ENCODE measurements around the gene ALKBH1.
"Not testable (repeated sequence)": the region's sequence is repeated elsewhere in the genome, so short reads cannot be mapped to it uniquely, and the experiment has no call there.

DNA sequence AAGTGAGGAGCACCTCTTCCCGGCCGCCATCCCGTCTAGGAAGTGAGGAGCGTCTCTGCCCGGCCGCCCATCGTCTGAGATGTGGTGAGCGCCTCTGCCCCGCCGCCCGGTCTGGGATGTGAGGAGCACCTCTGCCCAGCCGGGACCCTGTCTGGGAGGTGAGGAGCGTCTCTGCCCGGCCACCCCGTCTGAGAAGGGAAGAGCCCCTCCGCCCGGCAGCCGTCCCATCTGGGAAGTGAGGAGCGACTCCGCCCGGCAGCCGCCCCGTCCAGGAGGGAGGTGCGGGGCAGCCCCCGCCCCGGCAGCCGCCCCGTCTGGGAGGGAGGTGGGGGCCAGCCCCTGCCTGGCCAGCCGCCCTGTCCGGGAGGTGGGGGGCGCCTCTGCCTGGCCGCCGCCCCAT lies 39.6 kb upstream of the ALKBH1 start:
- TF ChIP-seq, protein P1, sequence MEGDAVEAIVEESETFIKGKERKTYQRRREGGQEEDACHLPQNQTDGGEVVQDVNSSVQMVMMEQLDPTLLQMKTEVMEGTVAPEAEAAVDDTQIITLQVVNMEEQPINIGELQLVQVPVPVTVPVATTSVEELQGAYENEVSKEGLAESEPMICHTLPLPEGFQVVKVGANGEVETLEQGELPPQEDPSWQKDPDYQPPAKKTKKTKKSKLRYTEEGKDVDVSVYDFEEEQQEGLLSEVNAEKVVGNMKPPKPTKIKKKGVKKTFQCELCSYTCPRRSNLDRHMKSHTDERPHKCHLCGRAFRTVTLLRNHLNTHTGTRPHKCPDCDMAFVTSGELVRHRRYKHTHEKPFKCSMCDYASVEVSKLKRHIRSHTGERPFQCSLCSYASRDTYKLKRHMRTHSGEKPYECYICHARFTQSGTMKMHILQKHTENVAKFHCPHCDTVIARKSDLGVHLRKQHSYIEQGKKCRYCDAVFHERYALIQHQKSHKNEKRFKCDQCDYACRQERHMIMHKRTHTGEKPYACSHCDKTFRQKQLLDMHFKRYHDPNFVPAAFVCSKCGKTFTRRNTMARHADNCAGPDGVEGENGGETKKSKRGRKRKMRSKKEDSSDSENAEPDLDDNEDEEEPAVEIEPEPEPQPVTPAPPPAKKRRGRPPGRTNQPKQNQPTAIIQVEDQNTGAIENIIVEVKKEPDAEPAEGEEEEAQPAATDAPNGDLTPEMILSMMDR (IDR thresholded peaks at IDR 0.05), result not testable (repeated sequence)
- not testable (repeated sequence) for TF ChIP-seq POLR2AphosphoS5 (IDR thresholded peaks at IDR 0.05)
